Gastroesophageal sphincter (tissue), 3 donors: ENCODE data around the gene KRT6C.

Source experiments
- CTCF ChIP-seq, 4 experiments: fragments of 200-600 bp in 2 of 4; fragments of 450-650 bp in 2 of 4; sonication (generic) in 1 of 4; IDR thresholded peaks; one replicate each; pipeline ENCODE4 v1.5.1; 2017 to 2019; ENCODE audit warnings: antibody characterized with exemption in 4 of 4, mild to moderate bottlenecking in 2 of 4, moderate library complexity in 2 of 4
- EP300 ChIP-seq: sonication (generic); formaldehyde crosslinking; IDR thresholded peaks from one replicate; pipeline ENCODE4 v1.6.1; 2017; ENCODE audit warnings: antibody characterized with exemption, mild to moderate bottlenecking
- POLR2A ChIP-seq, 2 donors: fragments of 450-650 bp; IDR thresholded peaks; one replicate each; pipeline ENCODE4 v1.6.1; 2017; ENCODE audit warnings: antibody characterized with exemption in 2 of 2, mild to moderate bottlenecking in 2 of 2, moderate library complexity in 1 of 2
- POLR2AphosphoS5 ChIP-seq: sonication (generic); formaldehyde crosslinking; IDR thresholded peaks from one replicate; pipeline ENCODE4 v1.6.1; 2017; ENCODE audit warnings: antibody characterized with exemption

- no peak for TF ChIP-seq POLR2A (IDR thresholded peaks at IDR 0.05)
- no peak for TF ChIP-seq CTCF (IDR thresholded peaks at IDR 0.05)
- TF ChIP-seq EP300 = no peak
- no peak for TF ChIP-seq POLR2AphosphoS5
These were observed 27.7 kb downstream of the KRT6C start for GRCh38 chr12:52445876-52446275.
